Vagina (tissue), 2 donors: ENCODE data around the gene SNRPN.

Experiments used
- CTCF ChIP-seq, 3 experiments: fragments of 450-650 bp in 2 of 3; fragments of 200-600 bp in 1 of 3; sonication (generic) in 1 of 3; IDR thresholded peaks; one replicate each; pipeline ENCODE4 v1.5.1; 2017 to 2019; ENCODE audit warnings: antibody characterized with exemption in 3 of 3, mild to moderate bottlenecking in 2 of 3, moderate library complexity in 2 of 3
- POLR2A ChIP-seq, 2 donors: fragments of 450-650 bp; IDR thresholded peaks; one replicate each; pipeline ENCODE4 v1.6.1; 2017; ENCODE audit warnings: antibody characterized with exemption in 2 of 2, mild to moderate bottlenecking in 2 of 2, moderate library complexity in 2 of 2
- POLR2AphosphoS5 ChIP-seq, 2 donors: sonication (generic); formaldehyde crosslinking; IDR thresholded peaks; one replicate each; pipeline ENCODE4 v1.9.0; 2017; ENCODE audit warnings: antibody characterized with exemption in 2 of 2, mild to moderate bottlenecking in 2 of 2, low read depth in 1 of 2; ENCODE audit not compliant: insufficient read depth in 1 of 2

GRCh38 chr15:24924153-24924552, 30.6 kb upstream of the SNRPN start:
- no peak for TF ChIP-seq CTCF (IDR thresholded peaks at IDR 0.05)
- TF ChIP-seq POLR2AphosphoS5 (IDR thresholded peaks at IDR 0.05; ENCODE audit: insufficient read depth in 1 of 2, low read depth in 1 of 2): no peak
- no peak for TF ChIP-seq POLR2A (IDR thresholded peaks at IDR 0.05)
